PFSK-1 (cell line): ENCODE measurements around the gene EML2.

Experiments used
- POLR2AphosphoS5 ChIP-seq: IDR thresholded peaks from 2 replicates; pipeline ENCODE4 v1.6.1; 2012; ENCODE audit warnings: low read depth, mild to moderate bottlenecking, control low read depth, low read length, moderate library complexity
- REST ChIP-seq, 2 experiments: IDR thresholded peaks; 2 replicates each; pipeline versions ENCODE4 v1.6.1 to v1.8.0; 2011 to 2012; ENCODE audit warnings: low read depth in 2 of 2, low read length in 2 of 2, control low read depth in 1 of 2, inconsistent platforms in 1 of 2, mild to moderate bottlenecking in 1 of 2, moderate library complexity in 1 of 2; ENCODE audit not compliant: insufficient read depth in 1 of 2
- TAF1 ChIP-seq: IDR thresholded peaks from 2 replicates; pipeline ENCODE4 v1.6.1; 2012; ENCODE audit warnings: low read length, control low read depth, borderline replicate concordance; ENCODE audit not compliant: insufficient read depth

GRCh38 chr19:45601115-45601514 lies 38.1 kb downstream of the EML2 start:
- no peak for TF ChIP-seq POLR2AphosphoS5
- TF ChIP-seq TAF1, result no peak
- TF ChIP-seq REST (IDR thresholded peaks at IDR 0.05; ENCODE audit: insufficient read depth in 1 of 2, low read depth in 2 of 2, low read length in 2 of 2), result no peak
